GM23248 (cell line): ENCODE data around the gene NDUFAF2. TPM values are rescaled to one million over a fixed set of nuclear protein-coding genes. Genes with fewer than 3 reads are reported as not detected.

ENCODE experiments used
- DNase-seq: peaks from one replicate; pipeline ENCODE4 v3.0.0-alpha.2; 2015
- H2AFZ ChIP-seq: fragments of 200-600 bp; sonication (generic); 2 replicates; pipeline ENCODE4 v1.6.1; 2016; ENCODE audit warnings: antibody characterized with exemption
- H3F3A ChIP-seq: fragments of 200-600 bp; sonication (generic); 2 replicates; pipeline ENCODE4 v1.6.1; 2016; ENCODE audit warnings: mild to moderate bottlenecking, antibody characterized with exemption, mixed run types; ENCODE audit not compliant: insufficient read depth
- H3K27ac ChIP-seq: fragments of 200-600 bp; sonication (generic); 2 replicates; pipeline ENCODE4 v1.5.1; 2016; ENCODE audit warnings: mild to moderate bottlenecking
- H3K27me3 ChIP-seq: fragments of 200-600 bp; sonication (generic); replicated peaks from 2 replicates; pipeline ENCODE4 v1.6.1; 2016; ENCODE audit warnings: mild to moderate bottlenecking; ENCODE audit not compliant: insufficient read depth
- H3K36me3 ChIP-seq: fragments of 200-600 bp; sonication (generic); 2 replicates; pipeline ENCODE4 v1.6.1; 2016; ENCODE audit warnings: low read depth, mild to moderate bottlenecking
- H3K4me1 ChIP-seq: fragments of 200-600 bp; sonication (generic); 2 replicates; pipeline ENCODE4 v1.6.1; 2016; ENCODE audit warnings: mild to moderate bottlenecking; ENCODE audit not compliant: insufficient read depth
- H3K4me2 ChIP-seq: fragments of 200-600 bp; sonication (generic); one replicate; pipeline ENCODE4 v1.6.1; 2016; ENCODE audit warnings: mild to moderate bottlenecking; ENCODE audit not compliant: unreplicated experiment
- H3K4me3 ChIP-seq: fragments of 200-600 bp; sonication (generic); 2 replicates; pipeline ENCODE4 v1.5.1; 2016; ENCODE audit warnings: mild to moderate bottlenecking
- H3K79me2 ChIP-seq: fragments of 200-600 bp; sonication (generic); 2 replicates; pipeline ENCODE4 v1.6.1; 2016; ENCODE audit warnings: mild to moderate bottlenecking; ENCODE audit not compliant: insufficient read depth
- H3K9ac ChIP-seq: fragments of 200-600 bp; sonication (generic); 2 replicates; pipeline ENCODE4 v1.6.1; 2016; ENCODE audit warnings: mild to moderate bottlenecking
- H3K9me2 ChIP-seq: fragments of 200-600 bp; sonication (generic); 2 replicates; pipeline ENCODE4 v1.6.1; 2016; ENCODE audit warnings: mixed run types, mild to moderate bottlenecking, moderate library complexity; ENCODE audit not compliant: insufficient read depth
- H3K9me3 ChIP-seq: fragments of 200-600 bp; sonication (generic); one replicate; pipeline ENCODE4 v1.6.1; 2017; ENCODE audit warnings: low read depth
- H4K20me1 ChIP-seq: fragments of 200-600 bp; sonication (generic); 2 replicates; pipeline ENCODE4 v1.6.0; 2016; ENCODE audit not compliant: insufficient read depth
- EZH2 ChIP-seq: fragments of 200-600 bp; sonication (generic); IDR thresholded peaks from 2 replicates; pipeline ENCODE4 v1.6.1; 2018; ENCODE audit warnings: antibody characterized with exemption, mild to moderate bottlenecking; ENCODE audit not compliant: insufficient read depth, poor library complexity, severe bottlenecking
- EZH2phosphoT487 ChIP-seq: fragments of 200-600 bp; sonication (generic); IDR thresholded peaks from 2 replicates; pipeline ENCODE4 v1.6.1; 2018; ENCODE audit warnings: antibody characterized with exemption, moderate library complexity, mild to moderate bottlenecking, low read depth; ENCODE audit not compliant: insufficient read depth
- WGBS, 2 experiments: methylation state at CpG; one replicate each; pipeline ENCODE4 v1.1.6; 2015 to 2017; ENCODE audit warnings: low lambda C conversion rate in 2 of 2, low coverage in 1 of 2; ENCODE audit errors: missing lambda C conversion rate in 2 of 2; 5-methylcytosine and 5-hydroxymethylcytosine counted together
- in situ Hi-C: fragments of 300-500 bp; cut with MboI; formaldehyde crosslinking; loops from 2 replicates; pipeline ENCODE4 v1.15.0; 2020
- polyA plus RNA-seq: library from polyadenylated mRNA; unstranded; fragments of >200 nt; fragmentation: Nextera tagmentation; extraction: Ambion mirVana; gene quantifications from 2 replicates; pipeline ENCODE4 v1.2.1, GENCODE V29; 2016
- total RNA-seq: library from RNA; depleted of rRNA; stranded (reverse); fragments of >200 nt; shearing (Covaris generic); gene quantifications from 2 replicates; pipeline ENCODE4 v1.2.3, GENCODE V29; 2014

NDUFAF2 gene
- total and polyA plus RNA-seq, 2 experiments from 2014 or later, result 28.9 to 67.0 TPM

GRCh38 chr5:61010467-61011454, 65.8 kb downstream of the NDUFAF2 start:
- H3F3A ChIP-seq, result no peaks in the 10 kb centered on the region
- no peaks in the 10 kb centered on the region for H3K9me2 ChIP-seq
- H2AFZ ChIP-seq, result no peak overlapping the region
- H3K4me3 ChIP-seq, result no peak overlapping the region
- H3K36me3 ChIP-seq, result no peaks in the 10 kb centered on the region
- no peaks in the 10 kb centered on the region for H3K4me1 ChIP-seq
- peak; percentile 28 for DNase-seq
- no peaks in the 10 kb centered on the region; the same call in 1 of the 2 replicates for H4K20me1 ChIP-seq
- in situ Hi-C loops, result no loop called here
- no peak for TF ChIP-seq EZH2phosphoT487
- TF ChIP-seq EZH2, result no peak
- no peak overlapping the region for H3K4me2 ChIP-seq
- no peak overlapping the region for H3K9ac ChIP-seq
- H3K9me3 ChIP-seq, result no peaks in the 10 kb centered on the region
- no peak overlapping the region for H3K27ac ChIP-seq
- peaks cover 72% of the 10 kb centered on the region for H3K79me2 ChIP-seq
- no peaks in the 10 kb centered on the region for H3K27me3 ChIP-seq
- WGBS, 2 experiments, result 73% methylated on average over 5 of the region's 5 CpGs

- Histone ChIP-seq H4K20me1 (no peaks in the 10 kb centered on the region), H3K9me2 (no peaks in the 10 kb centered on the region), H3K4me3 (no peak overlapping the region), H3K27me3 (no peaks in the 10 kb centered on the region), H3F3A (peaks cover 4% of the 10 kb centered on the region; the same call in 1 of the 2 replicates), H3K4me1 (peaks cover 24% of the 10 kb centered on the region), H3K9ac (no peak overlapping the region), H3K9me3 (no peaks in the 10 kb centered on the region), H3K36me3 (no peaks in the 10 kb centered on the region), H3K79me2 (peaks cover 82% of the 10 kb centered on the region), H3K4me2 (no peak overlapping the region), H2AFZ (no peak overlapping the region), H3K27ac (no peak overlapping the region)
- in situ Hi-C loops, result no loop called here
- 95 to 99% methylated on average over 2 of the region's 2 CpGs for WGBS, 2 experiments
- DNase-seq, result peak; percentile 17
- no peak for TF ChIP-seq EZH2
- TF ChIP-seq EZH2phosphoT487, result no peak
Observed at GRCh38 chr5:61018062-61018461, 73.1 kb downstream of the NDUFAF2 start.

GRCh38 chr5:61019642-61020041, 74.6 kb downstream of the NDUFAF2 start:
- TF ChIP-seq EZH2, result no peak
- Histone ChIP-seq H4K20me1 (no peaks in the 10 kb centered on the region), H3K79me2 (peaks cover 83% of the 10 kb centered on the region), H2AFZ (no peak overlapping the region), H3K36me3 (no peaks in the 10 kb centered on the region), H3K9me2 (no peaks in the 10 kb centered on the region), H3K4me2 (no peak overlapping the region), H3K9ac (no peak overlapping the region; the same call in 1 of the 2 replicates), H3K27ac (no peak overlapping the region), H3K4me3 (no peak overlapping the region), H3K9me3 (no peaks in the 10 kb centered on the region), H3K4me1 (peaks cover 34% of the 10 kb centered on the region), H3K27me3 (no peaks in the 10 kb centered on the region), H3F3A (peaks cover 4% of the 10 kb centered on the region)
- DNase-seq, result no peak
- in situ Hi-C loops, result no loop called here
- WGBS, 2 experiments, result 96 to 98% methylated on average over 1 of the region's 1 CpG

DNA sequence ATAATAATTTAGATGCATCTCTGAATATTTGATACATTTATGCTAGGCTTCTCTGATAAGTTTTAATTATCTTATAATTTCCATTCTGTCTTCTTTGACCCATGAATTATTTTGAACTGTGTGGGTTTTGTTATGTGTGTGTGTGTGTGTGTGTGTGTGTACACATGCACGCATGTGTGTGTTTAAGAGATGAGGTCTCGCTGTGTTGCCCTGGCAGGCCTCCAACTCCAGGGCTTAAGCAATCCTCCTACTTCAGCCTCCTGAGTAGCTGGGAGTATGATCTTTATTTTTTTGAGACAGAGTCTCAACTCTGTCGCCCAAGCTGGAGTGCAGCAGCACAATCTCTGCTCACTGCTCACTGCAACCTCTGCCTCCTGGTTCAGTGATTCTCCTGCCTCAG, 75.4 kb downstream of the NDUFAF2 start:
- Histone ChIP-seq H3K9ac (no peak overlapping the region), H3K4me2 (no peak overlapping the region), H3K4me1 (peaks cover 34% of the 10 kb centered on the region), H3K4me3 (no peak overlapping the region), H4K20me1 (no peaks in the 10 kb centered on the region), H3F3A (peaks cover 4% of the 10 kb centered on the region), H3K79me2 (peaks cover 75% of the 10 kb centered on the region), H3K9me2 (no peaks in the 10 kb centered on the region), H3K36me3 (no peaks in the 10 kb centered on the region), H3K27me3 (no peaks in the 10 kb centered on the region), H3K27ac (no peak overlapping the region), H2AFZ (no peak overlapping the region), H3K9me3 (no peaks in the 10 kb centered on the region)
- in situ Hi-C loops, result no loop called here
- DNase-seq, result no peak
- WGBS, 2 experiments, result 92% methylated on average over 3 of the region's 3 CpGs
- TF ChIP-seq EZH2 (no peak), EZH2phosphoT487 (no peak)
